ENCODE results near the gene OR14A2.
"Not testable (repeated sequence)": the region's sequence is repeated elsewhere in the genome, so short reads cannot be mapped to it uniquely, and the experiment has no call there.

Gene OR14A2

GRCh38 chr1:247748041-247748440 is at the start of gene OR14A2:
OR14A2 (minus strand) TSS chr1:247748141.
- no peak for DNase-seq (ENCODE audit: low read depth)
- TF ChIP-seq CTCF (IDR thresholded peaks at IDR 0.05; ENCODE audit: low read depth, low read length, missing control alignments), result no peak
- in situ Hi-C loops (cut with HindIII; ENCODE audit: low sequenced_read_pairs), result no loop called here
- no peak within 1 kb of the TSS for H3K4me3 ChIP-seq (ENCODE audit: low read depth, low read length)

- TF ChIP-seq CTCF (IDR thresholded peaks at IDR 0.05; ENCODE audit: low read depth, low read length, missing control alignments), result no peak
- in situ Hi-C loops (cut with HindIII; ENCODE audit: low sequenced_read_pairs), result no loop called here
Observed at GRCh38 chr1:247797518-247797917, 49.6 kb upstream of the OR14A2 start.

GRCh38 chr1:247769603-247770002 is 21.7 kb upstream of the OR14A2 start:
- TF ChIP-seq CTCF (IDR thresholded peaks at IDR 0.05; ENCODE audit: low read depth, low read length, missing control alignments), result no peak
- no peak overlapping the region for H3K4me3 ChIP-seq (ENCODE audit: low read depth, low read length)
- in situ Hi-C loops (cut with HindIII; ENCODE audit: low sequenced_read_pairs), result no loop called here
- no peak for DNase-seq (ENCODE audit: low read depth)

More at GRCh38 chr1:247797518-247797917, 49.6 kb upstream of the OR14A2 start:
- DNase-seq (ENCODE audit: low read depth), result no peak
- H3K4me3 ChIP-seq (ENCODE audit: low read depth, low read length), result no peak overlapping the region

- H3K4me3 ChIP-seq (ENCODE audit: low read depth, low read length), result no peak within 1 kb of the TSS
- DNase-seq (ENCODE audit: low read depth), result no peak
- TF ChIP-seq CTCF (IDR thresholded peaks at IDR 0.05; ENCODE audit: low read depth, low read length, missing control alignments), result no peak
- in situ Hi-C loops (cut with HindIII; ENCODE audit: low sequenced_read_pairs), result no loop called here
Observed at GRCh38 chr1:247760456-247760855, 12.5 kb upstream of the OR14A2 start, which contains the start of gene OR1C1. OR1C1 (minus strand) TSS chr1:247760556; CDS start chr1:247758406, 2,150 bp downstream.

GRCh38 chr1:247754311-247754710 is 6.4 kb upstream of the OR14A2 start:
- in situ Hi-C loops (cut with HindIII; ENCODE audit: low sequenced_read_pairs); DNase-seq (ENCODE audit: low read depth); H3K4me3 ChIP-seq (ENCODE audit: low read depth, low read length): not testable (repeated sequence)

GRCh38 chr1:247749870-247750269 is 1.9 kb upstream of the OR14A2 start:
- H3K4me3 ChIP-seq (ENCODE audit: low read depth, low read length), result no peak overlapping the region
- no peak for TF ChIP-seq CTCF (IDR thresholded peaks at IDR 0.05; ENCODE audit: low read depth, low read length, missing control alignments)
- in situ Hi-C loops (cut with HindIII; ENCODE audit: low sequenced_read_pairs), result no loop called here
- DNase-seq (ENCODE audit: low read depth), result no peak

- H3K4me3 ChIP-seq (ENCODE audit: low read depth, low read length), result no peak overlapping the region
- no peak for TF ChIP-seq CTCF (IDR thresholded peaks at IDR 0.05; ENCODE audit: low read depth, low read length, missing control alignments)
- peak; percentile 50 for DNase-seq (ENCODE audit: low read depth)
- in situ Hi-C loops (cut with HindIII; ENCODE audit: low sequenced_read_pairs), result no loop called here
Observed at GRCh38 chr1:247747616-247748015, 325 bp downstream of the OR14A2 start.
